HG03060 (cell line): ENCODE results near the gene PTCD1.

Source experiments
- ATAC-seq: cut with Tn5 transposase; IDR thresholded peaks from one replicate; pipeline ENCODE4 v1.9.1; 2021; ENCODE audit warnings: low read depth, moderate number of reproducible peaks; ENCODE audit not compliant: unreplicated experiment

The PTCD1 gene

DNA sequence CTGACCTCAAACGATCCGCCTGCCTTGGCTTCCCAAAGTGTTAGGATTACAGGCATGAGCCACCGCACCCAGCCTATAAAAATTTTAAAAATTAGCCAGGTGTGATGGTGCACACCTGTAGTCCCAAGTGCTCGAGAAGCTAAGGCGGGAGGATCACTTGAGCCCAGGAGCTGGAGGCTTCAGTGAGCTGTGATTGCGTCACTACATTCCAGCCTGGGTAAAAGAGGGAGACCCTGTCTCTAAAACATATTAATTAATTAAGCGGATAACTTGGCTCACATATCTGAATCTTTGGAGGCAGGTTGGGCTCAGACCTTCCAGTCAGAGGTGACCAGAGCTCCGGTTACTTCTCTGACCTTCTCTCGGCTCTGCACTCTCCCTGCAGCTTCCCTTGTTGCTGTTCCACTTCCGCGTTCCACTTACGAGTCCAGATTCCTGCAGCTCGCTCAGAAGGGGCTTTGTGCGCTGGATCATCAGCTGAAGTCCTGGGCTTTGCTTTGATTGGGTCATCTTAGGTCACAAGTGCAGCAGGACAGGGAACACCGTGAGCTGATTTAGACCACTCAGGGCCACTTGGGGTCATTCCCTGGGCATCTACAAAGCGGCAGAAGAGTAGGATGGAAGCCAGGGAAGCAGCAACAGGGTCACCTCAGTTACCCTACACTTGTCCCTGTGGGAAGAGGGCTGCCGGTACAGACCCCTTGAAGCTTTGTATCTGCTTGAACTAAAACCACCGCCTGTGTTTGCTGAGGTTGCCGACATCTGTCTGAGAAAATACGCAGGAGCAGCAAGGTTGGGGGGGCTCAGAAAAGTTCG is 66.1 kb downstream of the PTCD1 start:
- ATAC-seq, result no peak

DNA sequence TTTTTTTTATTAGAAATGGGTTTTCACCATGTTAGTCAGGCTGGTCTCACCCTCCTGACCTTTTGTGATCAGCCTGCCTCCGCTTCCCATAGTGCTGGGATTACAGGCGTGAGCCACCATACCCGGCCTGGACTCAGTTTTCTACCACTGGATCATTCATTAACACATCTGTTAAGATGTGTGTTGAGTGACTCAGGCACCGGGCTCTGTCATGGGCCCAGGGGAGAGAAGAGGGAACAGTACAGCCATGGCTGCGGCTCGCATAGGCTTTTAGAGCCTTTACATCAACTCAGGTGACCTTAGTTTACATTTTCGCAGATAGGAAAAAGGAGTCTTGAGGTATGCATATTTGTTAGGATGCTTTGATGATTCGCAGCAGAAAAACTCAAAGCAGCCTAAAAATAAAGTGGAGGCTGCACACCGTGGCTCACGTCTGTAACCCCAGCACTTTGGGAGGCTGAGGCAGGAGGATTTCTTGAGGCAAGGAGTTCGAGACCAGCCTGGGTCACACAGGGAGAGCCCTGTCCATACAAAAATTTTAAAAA is 67.2 kb downstream of the PTCD1 start:
- ATAC-seq, result no peak

DNA sequence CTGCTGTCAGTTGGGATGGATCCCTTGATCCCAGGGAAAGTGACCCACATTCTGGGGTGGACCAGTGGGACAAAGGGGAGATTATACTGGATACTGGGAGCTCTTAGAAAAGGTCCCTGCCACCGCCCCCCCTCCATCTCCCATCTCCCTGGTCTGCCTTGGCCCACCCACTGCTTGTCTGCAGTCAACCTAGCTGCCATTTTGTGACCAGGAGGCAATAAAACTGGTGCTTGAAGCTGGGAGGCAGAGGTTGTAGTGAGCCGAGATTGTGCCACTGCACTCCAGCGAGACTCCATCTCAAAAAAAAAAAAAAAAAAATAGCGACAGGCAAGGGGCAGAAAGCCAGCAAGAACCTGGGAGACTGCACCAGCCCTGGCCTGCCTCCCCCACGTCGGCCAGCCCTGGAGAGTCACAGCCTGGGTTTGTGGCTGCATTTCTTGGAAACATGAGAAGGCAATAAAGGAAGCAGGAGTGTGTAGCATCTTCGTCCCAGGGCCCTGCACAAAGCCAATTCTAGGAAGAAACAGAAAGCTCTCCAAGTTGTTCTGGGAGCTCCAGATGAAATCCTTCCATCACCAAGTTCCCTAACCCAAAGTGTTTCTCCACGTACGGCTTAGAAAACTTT is 68.7 kb downstream of the PTCD1 start:
- no peak for ATAC-seq

DNA sequence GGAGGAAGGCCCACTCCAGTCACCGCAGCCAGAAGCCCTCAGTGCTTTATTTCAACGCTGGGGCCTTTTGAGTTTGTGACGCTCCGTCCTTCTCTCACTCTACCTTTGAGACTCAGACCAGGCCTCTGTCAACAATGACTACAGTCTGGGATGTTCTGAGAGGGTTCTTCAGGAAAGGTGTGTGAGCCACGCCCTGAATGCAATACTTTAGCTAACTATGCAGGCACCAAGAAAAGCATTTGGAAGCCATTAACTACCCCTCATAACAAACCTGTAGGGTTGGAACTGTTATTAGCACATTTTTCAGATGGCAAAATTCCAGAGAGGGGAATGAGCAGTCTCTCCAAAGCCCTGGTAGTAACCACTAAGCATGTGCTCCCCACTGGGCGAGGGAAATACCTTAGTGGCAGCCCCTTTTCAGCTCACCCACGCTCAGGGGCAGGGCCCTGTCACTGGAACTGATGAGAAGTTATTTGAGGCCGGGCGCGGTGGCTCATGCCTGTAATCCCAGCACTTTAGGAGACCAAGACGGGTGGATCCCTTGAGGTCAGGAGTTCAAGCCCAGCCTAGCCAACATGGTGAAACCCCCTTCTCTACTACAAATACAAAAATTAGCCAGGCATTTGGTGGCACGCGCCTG is 69.7 kb downstream of the PTCD1 start:
- ATAC-seq, result no peak
